Measurements from ENCODE around the gene RBM14.
"Not testable (repeated sequence)": the region's sequence is repeated elsewhere in the genome, so short reads cannot be mapped to it uniquely, and the experiment has no call there.

Gene RBM14

DNA sequence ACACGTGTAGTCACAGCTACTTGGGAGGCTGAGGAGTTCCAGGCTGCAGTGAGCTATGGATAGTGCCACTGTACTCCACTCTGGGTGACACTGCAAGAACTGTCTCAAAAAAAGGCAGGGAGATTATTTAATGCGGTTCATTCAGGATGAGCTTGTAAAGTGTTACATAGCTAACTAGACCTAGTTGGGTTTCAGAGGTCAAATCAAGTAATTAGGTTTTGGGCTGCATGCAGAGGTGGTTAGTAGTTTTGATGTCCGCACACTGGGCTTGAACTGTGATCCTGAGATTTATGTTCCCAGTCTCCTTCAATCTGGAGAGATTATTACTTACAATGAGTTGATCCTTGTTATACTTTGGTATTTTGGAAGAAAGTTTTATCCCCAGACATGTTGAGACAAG lies 20.0 kb downstream of the RBM14 start:
- no peak for DNase-seq (ENCODE audit: low read depth in 2 of 2)

DNA sequence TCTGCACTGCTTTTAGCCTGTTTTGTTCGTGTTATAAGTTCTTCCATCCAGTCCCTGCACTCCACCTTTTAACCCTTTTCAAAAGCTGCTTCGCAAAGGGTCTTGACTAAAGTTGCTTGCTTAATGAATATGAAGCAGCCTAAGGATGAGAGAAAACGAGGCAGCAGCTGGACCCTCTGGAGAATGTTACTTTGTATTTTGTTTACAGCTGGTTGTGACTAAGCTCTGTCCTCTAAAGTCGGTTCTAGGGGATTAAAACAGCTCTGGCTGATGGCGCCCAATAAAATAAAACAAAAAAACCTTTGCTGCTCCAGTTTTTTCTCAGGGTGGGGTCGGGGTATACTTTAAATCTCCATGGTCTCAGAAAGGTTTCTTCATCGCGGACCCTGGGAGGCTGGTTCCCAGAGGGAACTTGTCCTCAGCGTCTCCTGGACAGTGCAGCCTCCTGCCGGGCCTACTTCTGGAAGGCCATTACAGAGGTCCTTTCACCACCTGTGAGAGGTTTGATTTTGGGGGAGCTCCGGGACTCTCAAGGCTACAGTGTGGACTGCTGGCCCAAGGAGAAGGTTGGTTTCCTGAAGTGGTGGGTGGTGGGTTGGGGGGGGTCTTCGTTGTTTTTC lies 21.2 kb downstream of the RBM14 start:
- DNase-seq (ENCODE audit: low read depth in 2 of 2) = no peak

DNA sequence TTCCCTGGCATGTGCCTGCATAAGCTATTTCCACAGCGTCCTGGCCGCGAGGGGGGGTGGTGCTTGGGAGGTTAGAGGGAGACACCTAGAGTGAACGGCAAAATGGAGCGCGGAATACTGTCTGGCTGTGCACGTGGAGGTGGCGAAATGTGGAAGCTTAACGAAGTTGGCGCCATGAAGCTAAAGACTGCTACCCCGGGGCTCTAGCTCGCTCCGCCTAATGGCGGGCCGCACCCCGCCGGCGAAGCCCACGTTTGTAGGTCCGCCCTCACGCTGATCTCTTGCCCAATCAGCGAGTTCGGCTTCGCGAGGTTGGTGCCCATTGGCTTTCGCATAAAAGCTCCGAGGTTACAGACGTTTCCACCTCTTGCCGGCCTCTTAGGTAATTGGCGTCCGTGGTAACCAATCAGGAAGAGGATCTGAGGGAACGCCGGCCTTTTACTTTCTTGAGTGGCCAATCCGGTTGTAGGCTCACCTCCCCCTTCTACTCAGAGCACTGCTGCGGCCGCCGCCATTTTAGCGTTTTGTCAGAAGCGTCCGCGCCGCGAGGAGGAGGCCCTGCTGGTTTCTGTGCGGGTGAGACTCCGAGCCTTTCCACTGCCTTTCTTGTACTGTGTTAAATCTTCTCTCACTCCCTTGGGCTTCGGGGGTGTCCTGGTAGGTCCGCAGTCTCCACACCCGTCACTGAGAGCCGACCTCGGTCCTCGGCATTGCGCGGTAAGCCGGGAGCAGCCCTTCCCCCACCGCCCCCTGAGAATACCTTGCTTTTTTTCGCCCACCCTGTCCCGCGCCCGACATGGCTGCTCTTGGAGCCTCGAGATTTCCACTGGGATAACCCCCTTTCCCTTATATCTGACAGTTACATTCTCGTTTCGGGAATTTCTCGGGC lies 22.0 kb downstream of the RBM14 start, which contains the start of gene RBM4:
Gene RBM4 (plus strand): TSS at position 527 of the 889 bp plus-strand sequence. CDS start 1,009 bp downstream, outside the sequence.
- peak; percentile 83 to 96 for DNase-seq (ENCODE audit: low read depth in 2 of 2)

- DNase-seq (ENCODE audit: low read depth in 2 of 2) = no peak
Measured at GRCh38 chr11:66639066-66639813, 22.8 kb downstream of the RBM14 start.

GRCh38 chr11:66639814-66640340 lies 23.4 kb downstream of the RBM14 start:
- not testable (repeated sequence) for DNase-seq (ENCODE audit: low read depth in 2 of 2)

GRCh38 chr11:66641834-66642233 lies 25.4 kb downstream of the RBM14 start:
- DNase-seq (ENCODE audit: low read depth in 2 of 2) = no peak

- no peak for DNase-seq (ENCODE audit: low read depth in 2 of 2)
Measured at GRCh38 chr11:66643745-66644437, 27.5 kb downstream of the RBM14 start.

DNA sequence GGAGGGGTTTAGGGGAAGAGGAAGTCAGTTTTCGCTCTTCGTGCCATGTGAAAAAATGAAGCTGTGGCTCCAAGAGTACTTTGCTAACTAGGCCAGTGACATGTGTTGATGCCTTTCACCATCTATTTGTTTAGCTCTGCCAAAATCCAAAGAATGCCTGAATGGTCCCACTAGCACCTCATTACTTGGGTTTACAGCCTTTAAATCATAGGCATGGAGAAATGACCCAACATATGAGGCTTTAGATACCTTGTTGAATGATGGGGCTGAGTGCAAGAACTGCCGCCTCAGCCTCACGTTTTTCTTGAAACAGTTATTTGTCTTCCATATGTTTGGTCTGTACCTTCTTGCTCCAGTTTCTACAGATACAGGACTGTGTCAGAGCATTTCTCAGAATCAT lies 30.4 kb downstream of the RBM14 start:
- no peak for DNase-seq (ENCODE audit: low read depth in 2 of 2)

DNA sequence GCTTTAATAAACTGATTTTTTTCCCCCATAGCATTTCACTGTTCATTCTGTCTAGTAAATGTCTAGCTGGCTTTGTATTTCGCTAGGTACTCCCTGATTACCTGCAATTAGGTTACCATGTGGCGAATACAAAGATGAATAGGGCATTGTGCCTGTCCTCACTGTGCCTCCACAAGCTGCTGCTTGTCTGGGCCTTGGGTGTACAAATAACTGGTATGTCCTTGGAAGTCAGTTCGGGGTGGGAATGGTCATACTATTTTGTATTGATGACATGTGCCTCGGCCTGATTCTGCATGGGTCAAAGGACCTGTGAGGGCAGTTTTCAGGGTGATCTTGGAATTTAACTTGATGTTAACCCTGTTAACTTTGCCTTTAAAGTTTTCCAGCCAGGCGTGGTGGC lies 33.5 kb downstream of the RBM14 start:
- no peak for DNase-seq (ENCODE audit: low read depth in 2 of 2)

DNA sequence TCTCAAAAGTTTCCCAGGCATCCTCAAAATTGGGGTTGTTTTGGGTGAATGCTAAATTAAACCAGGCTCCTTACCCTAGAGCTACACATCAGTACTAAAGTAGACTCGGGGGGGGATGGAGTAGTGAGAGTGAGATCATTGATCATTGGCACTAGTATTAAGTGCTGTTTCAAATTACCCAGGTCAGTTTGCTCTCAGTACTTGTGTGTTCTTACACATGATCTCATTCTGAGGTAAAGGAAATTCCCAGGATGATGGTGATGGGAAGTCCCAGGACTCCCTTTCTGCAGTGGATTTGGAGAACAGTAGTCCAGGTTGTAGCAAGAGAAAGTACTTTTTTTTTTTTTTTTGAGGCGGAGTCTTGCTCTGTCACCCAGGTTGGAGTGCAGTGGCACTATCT lies 34.6 kb downstream of the RBM14 start:
- DNase-seq (ENCODE audit: low read depth in 2 of 2) = no peak

DNA sequence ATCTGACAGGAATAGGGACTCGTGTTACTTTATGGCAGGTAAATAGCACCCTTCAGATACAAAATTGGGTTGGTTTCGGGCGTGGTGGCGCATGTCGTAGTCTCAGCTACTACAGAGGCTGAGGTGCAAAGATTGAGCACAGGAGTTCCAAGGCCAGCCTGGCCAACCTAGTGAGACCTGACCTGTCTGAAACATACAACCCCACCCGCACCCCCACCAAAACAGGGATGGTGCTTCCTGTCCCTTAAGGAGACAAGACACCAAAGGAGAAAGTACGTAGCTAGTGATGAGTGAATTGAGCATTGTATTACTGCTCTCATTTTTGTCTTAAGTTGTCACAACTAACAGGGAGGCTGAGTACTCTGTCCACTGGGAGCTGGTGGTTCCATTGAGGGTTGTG lies 36.2 kb downstream of the RBM14 start:
- DNase-seq (ENCODE audit: low read depth in 2 of 2) = no peak

GRCh38 chr11:66653123-66653522 lies 36.7 kb downstream of the RBM14 start:
- no peak for DNase-seq (ENCODE audit: low read depth in 2 of 2)

DNA sequence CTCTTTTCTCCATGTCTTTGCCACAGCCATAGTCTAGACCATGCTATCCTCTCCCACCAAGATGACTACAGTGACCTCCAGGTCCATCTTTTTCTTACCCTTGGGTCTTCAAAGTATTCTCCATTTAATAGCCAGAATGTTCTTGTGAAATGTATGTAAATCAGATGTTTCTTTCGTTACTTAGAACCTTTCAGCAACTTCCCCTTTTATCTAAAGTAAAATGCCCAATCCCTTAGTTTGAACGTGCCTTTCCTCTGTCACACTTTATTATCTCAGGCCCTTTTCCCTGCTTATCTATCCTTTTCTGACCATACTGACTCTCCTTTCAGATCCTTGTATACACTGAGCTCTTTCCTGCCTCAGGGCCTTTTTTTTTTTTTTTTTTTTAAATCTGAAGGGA lies 43.3 kb downstream of the RBM14 start:
- no peak for DNase-seq (ENCODE audit: low read depth in 2 of 2)

DNA sequence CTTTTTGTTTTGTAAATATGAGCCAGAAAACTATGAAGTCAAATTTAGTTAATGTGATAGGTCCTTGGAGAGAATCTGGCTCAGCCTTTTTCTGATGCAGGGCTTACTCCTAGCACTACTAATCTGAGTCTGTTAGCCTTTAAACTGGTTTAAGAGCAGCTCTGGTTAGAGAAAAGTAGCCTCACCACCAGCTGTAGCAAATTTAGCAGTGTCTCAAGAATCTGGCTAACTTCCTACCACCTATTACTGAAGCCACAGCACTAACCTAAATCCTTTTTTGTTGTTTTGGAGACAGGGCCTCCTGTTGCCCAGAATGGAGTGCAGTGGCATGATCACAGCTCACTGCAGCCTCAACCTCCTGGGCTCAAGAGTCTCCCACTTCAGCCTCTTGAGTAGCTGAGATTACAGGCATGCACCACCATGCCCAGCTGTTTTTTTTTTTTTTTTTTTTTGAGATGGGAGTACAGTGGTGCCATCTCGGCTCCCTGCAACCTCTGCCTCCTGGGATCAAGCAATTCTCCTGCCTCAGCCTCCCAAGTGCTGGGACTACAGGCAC lies 47.4 kb downstream of the RBM14 start:
- no peak for DNase-seq (ENCODE audit: low read depth in 2 of 2)

DNA sequence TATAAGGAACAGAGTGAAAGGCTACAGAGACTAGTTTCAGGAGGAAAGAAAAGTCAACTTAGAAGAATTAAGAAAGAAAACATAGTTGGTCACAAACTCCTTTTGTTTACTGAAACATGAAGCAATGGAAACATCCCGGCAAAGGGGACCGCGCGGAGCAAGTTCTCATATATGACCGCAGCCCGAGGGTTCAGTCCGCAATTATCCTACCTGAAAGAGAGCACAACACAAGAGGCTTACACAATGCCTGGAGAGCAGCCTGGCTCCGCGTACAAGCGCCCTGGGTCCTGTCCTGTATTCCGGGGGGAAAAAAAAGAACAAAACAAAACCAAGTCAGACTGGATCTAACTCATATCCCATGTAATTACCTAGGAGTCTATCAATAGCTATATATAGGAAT lies 48.9 kb downstream of the RBM14 start:
- no peak for DNase-seq (ENCODE audit: low read depth in 2 of 2)

DNA sequence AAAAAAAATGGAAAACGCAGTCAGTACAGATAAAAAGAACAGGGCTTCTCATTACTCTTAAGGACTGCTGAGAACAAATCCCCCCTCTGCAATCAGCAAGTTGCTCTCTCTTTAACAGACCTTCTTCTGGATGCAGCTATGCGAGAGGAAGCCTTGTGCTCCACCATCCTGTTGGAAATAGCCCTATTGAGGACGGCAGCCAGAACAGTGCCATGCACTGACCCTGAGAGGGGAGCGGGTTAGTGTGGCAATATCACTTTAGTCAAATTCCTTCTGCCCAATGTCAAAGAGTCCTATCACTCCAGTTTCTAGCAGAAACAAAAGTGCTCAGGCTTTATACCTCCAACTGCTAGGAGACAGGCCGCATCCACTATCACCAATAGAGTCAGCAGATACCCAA lies 54.4 kb downstream of the RBM14 start:
- DNase-seq (ENCODE audit: low read depth in 2 of 2) = no peak

GRCh38 chr11:66674964-66675602 lies 58.7 kb downstream of the RBM14 start:
- no peak for DNase-seq (ENCODE audit: low read depth in 2 of 2)

DNA sequence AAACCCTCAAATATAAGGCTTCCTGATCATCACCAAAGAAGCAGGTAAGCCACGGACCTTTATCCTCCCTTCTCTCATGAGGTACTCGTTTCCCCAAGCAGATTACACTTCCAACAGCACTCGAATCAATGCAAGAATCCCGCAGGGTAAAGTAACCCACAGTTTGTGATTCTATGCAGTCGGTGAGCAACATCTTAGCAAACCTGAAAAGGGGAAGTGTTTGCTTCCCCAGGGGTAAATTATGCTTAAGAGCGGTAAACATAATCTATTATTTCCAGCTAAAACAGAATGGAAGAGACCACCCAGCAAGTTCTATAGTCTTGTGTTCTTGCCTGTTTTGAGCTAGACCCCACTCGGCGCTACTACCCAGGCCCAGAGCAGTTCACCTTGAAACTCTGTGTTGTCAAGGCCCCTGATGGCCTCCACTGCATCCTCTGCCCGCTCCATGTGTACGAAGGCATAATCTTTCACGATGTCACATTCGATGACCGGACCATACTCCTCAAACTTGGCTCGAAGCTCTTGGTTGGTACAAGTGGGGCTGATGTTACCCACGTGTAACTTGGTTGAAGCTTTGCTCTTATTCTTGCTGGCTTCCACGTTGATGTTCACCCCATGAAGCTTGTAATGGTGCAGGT lies 60.0 kb downstream of the RBM14 start:
- no peak for DNase-seq (ENCODE audit: low read depth in 2 of 2)
